ENCODE measurements around the gene CPM.
"Not testable (repeated sequence)": the region's sequence is repeated elsewhere in the genome, so short reads cannot be mapped to it uniquely, and the experiment has no call there.

The CPM gene

GRCh38 chr12:68844788-68845695 is 87.9 kb downstream of the CPM start:
- peaks cover 19% of the 10 kb centered on the region for H3K36me3 ChIP-seq
- no peak overlapping the region for H3K4me3 ChIP-seq (ENCODE audit: low read depth, low read length)
- DNase-seq, result no peak
- no peaks in the 10 kb centered on the region for H3K27me3 ChIP-seq
- TF ChIP-seq CTCF (IDR thresholded peaks at IDR 0.05; ENCODE audit: low read depth, low read length), result no peak
- no peaks in the 10 kb centered on the region for H3K9me3 ChIP-seq
- no peaks in the 10 kb centered on the region for H3K4me1 ChIP-seq

- H3K4me3 ChIP-seq (ENCODE audit: low read depth, low read length), result no peak overlapping the region
Measured at GRCh38 chr12:68844318-68844745, 88.6 kb downstream of the CPM start.

GRCh38 chr12:68842784-68843567 is 90.0 kb downstream of the CPM start:
- TF ChIP-seq CTCF (IDR thresholded peaks at IDR 0.05; ENCODE audit: low read depth, low read length), result no peak
- peaks cover 38% of the 10 kb centered on the region for H3K36me3 ChIP-seq
- DNase-seq, result no peak

More at GRCh38 chr12:68844318-68844745, 88.6 kb downstream of the CPM start:
- DNase-seq, result no peak
- H3K36me3 ChIP-seq, result peaks cover 25% of the 10 kb centered on the region
- no peaks in the 10 kb centered on the region for H3K9me3 ChIP-seq
- no peak for TF ChIP-seq CTCF (IDR thresholded peaks at IDR 0.05; ENCODE audit: low read depth, low read length)
- H3K27me3 ChIP-seq, result no peaks in the 10 kb centered on the region
- H3K4me1 ChIP-seq, result no peaks in the 10 kb centered on the region

GRCh38 chr12:68842123-68842522 is 90.8 kb downstream of the CPM start:
- H3K9me3 ChIP-seq, result no peaks in the 10 kb centered on the region
- H3K4me3 ChIP-seq (ENCODE audit: low read depth, low read length), result no peak overlapping the region
- peaks cover 47% of the 10 kb centered on the region for H3K36me3 ChIP-seq
- H3K27me3 ChIP-seq, result no peaks in the 10 kb centered on the region
- H3K4me1 ChIP-seq, result no peaks in the 10 kb centered on the region
- TF ChIP-seq CTCF (IDR thresholded peaks at IDR 0.05; ENCODE audit: low read depth, low read length), result no peak
- DNase-seq, result no peak

More at GRCh38 chr12:68842784-68843567, 90.0 kb downstream of the CPM start:
- no peak overlapping the region for H3K4me3 ChIP-seq (ENCODE audit: low read depth, low read length)
- no peaks in the 10 kb centered on the region for H3K4me1 ChIP-seq
- no peaks in the 10 kb centered on the region for H3K9me3 ChIP-seq
- H3K27me3 ChIP-seq, result no peaks in the 10 kb centered on the region

GRCh38 chr12:68841717-68842116 is 91.3 kb downstream of the CPM start:
- Histone ChIP-seq H3K9me3 (no peaks in the 10 kb centered on the region), H3K4me1 (no peaks in the 10 kb centered on the region), H3K4me3 (ENCODE audit: low read depth, low read length) (no peak overlapping the region), H3K27me3 (no peaks in the 10 kb centered on the region), H3K36me3 (peaks cover 50% of the 10 kb centered on the region)
- no peak for DNase-seq
- no peak for TF ChIP-seq CTCF (IDR thresholded peaks at IDR 0.05; ENCODE audit: low read depth, low read length)

- not testable (repeated sequence) for H3K4me1 ChIP-seq; DNase-seq; H3K4me3 ChIP-seq (ENCODE audit: low read depth, low read length); H3K27me3 ChIP-seq; H3K9me3 ChIP-seq
- peaks cover 50% of the 10 kb centered on the region for H3K36me3 ChIP-seq
Measured at GRCh38 chr12:68841175-68841574, 91.8 kb downstream of the CPM start.
